Heart left ventricle (tissue), 16 donors: ENCODE measurements around the gene NEDD8. TPM values are rescaled to one million over a fixed set of nuclear protein-coding genes. Genes with fewer than 3 reads are reported as not detected.

Experiments
- ATAC-seq, 4 donors: fragments of 200-7000 bp; cut with Tn5 transposase; one replicate each; pipeline ENCODE4 v1.9.1; 2020 to 2022; ENCODE audit warnings: moderate library complexity in 4 of 4, mild to moderate bottlenecking in 3 of 4, moderate number of reproducible peaks in 1 of 4
- DNase-seq, 5 donors: peaks; one replicate each; pipeline ENCODE4 v3.0.0-alpha.2; 2020
- H3K27ac ChIP-seq, 12 donors: fragments of 200-600 bp; sonication (generic) in 4 of 12; one replicate each; pipeline versions ENCODE4 v1.5.0 to v1.8.0; 2016 to 2022; ENCODE audit warnings: mild to moderate bottlenecking in 2 of 12
- H3K27me3 ChIP-seq, 9 donors: fragments of 200-600 bp; sonication (generic) in 2 of 9; one replicate each; pipeline versions ENCODE4 v1.5.1 to v1.8.0; 2016 to 2022; ENCODE audit warnings: mild to moderate bottlenecking in 3 of 9
- H3K36me3 ChIP-seq, 9 donors: fragments of 200-600 bp; sonication (generic) in 2 of 9; one replicate each; pipeline versions ENCODE4 v1.5.0 to v1.8.0; 2018 to 2022; ENCODE audit warnings: mild to moderate bottlenecking in 2 of 9
- H3K4me1 ChIP-seq, 12 donors: fragments of 200-600 bp; sonication (generic) in 4 of 12; one replicate each; pipeline versions ENCODE4 v1.5.0 to v1.8.0; 2016 to 2022; ENCODE audit warnings: mild to moderate bottlenecking in 3 of 12
- H3K4me3 ChIP-seq, 12 donors: fragments of 200-600 bp; sonication (generic) in 4 of 12; one replicate each; pipeline versions ENCODE4 v1.5.0 to v1.8.0; 2017 to 2022; ENCODE audit warnings: mild to moderate bottlenecking in 9 of 12, moderate library complexity in 4 of 12
- H3K9me3 ChIP-seq, 12 donors: fragments of 200-600 bp; sonication (generic) in 4 of 12; one replicate each; pipeline versions ENCODE4 v1.5.0 to v1.8.0; 2016 to 2022; ENCODE audit warnings: mild to moderate bottlenecking in 1 of 12
- CTCF ChIP-seq, 12 donors: fragments of 200-600 bp; sonication (generic) in 4 of 12; IDR thresholded peaks; one replicate each; pipeline versions ENCODE4 v1.5.0 to v1.8.0; 2018 to 2022; ENCODE audit warnings: antibody characterized with exemption in 12 of 12, mild to moderate bottlenecking in 5 of 12
- POLR2A ChIP-seq, 2 donors: fragments of 450-650 bp; IDR thresholded peaks; one replicate each; pipeline ENCODE4 v1.6.1; 2017; ENCODE audit warnings: antibody characterized with exemption in 2 of 2, mild to moderate bottlenecking in 2 of 2, moderate library complexity in 2 of 2
- WGBS, 4 donors: extraction: QIAGEN DNeasy Blood & Tissue Kit in 2 of 4; methylation state at CpG; one replicate each; pipeline versions ENCODE4 v1.1.5 to v1.1.7; 2013 to 2018; 5-methylcytosine and 5-hydroxymethylcytosine counted together
- intact Hi-C, 10 donors: fragments of 100-400 bp; cut with DNase I; formaldehyde crosslinking; loops; one replicate each; pipeline versions ENCODE4 v1.11.1 to v1.14.2; 2022
- polyA plus RNA-seq, 2 donors: library from polyadenylated mRNA; stranded (reverse); fragments of 200-250 nt; gene quantifications; one replicate each; pipeline ENCODE4 v1.2.3, GENCODE V29; 2013
- total RNA-seq, 9 donors: library from RNA; depleted of rRNA in 2 of 9; stranded (reverse); fragments of >200 nt in 2 of 9; fragmentation: NEBNext Ultra II Directional in 3 of 9; extraction: Animal tissue kit (Norgen Biotek cat#: 25700) in 3 of 9; gene quantifications; one replicate each; pipeline versions ENCODE4 v1.1.0 to v1.2.4, GENCODE V29; 2016 to 2023
- donor health status: ischemic (EF 13 %, LVEDD 7.1; RV severe dilation, severe dysfunction).
- donor health status: healthy with polysubstance abuse.
- donor health status: DM: no; HTN: yes; CAD: no.
- donor health status: DM: no; HTN: no; CAD: no.
- donor health status: ischemic (EF 25% LVEDD 6.9; RV normal size, moderate dysfunction).
- donor health status: ischemic (EF 25% LVEDD 5.7; RV mildly dilated, moderate dysfunction).
- donor health status: healthy.
- donor health status: DM: yes; HTN: yes; CAD: no.
- donor health status: ischemic (EF 35%, LVEDD 5.7; RV mildly dilated, moderate dysfunction).
- donor health status: nonischemic (EF 11% LVEDD 7.7; RV severe dilation, severe dysfunction).
- donor health status: DM: yes; HTN: yes; CAD: no.
- donor health status: PGD.
- donor health status: ischemic (EF 29% LVEDD 5.4; RV normal size, mild dysfunction).
- donor health status: nonischemic (EF 23%, LVEDD 6.1; RV moderate dilation, normal function).

NEDD8 gene
- total and polyA plus RNA-seq, 11 donors: 174 to 287 (median 206) TPM

DNA sequence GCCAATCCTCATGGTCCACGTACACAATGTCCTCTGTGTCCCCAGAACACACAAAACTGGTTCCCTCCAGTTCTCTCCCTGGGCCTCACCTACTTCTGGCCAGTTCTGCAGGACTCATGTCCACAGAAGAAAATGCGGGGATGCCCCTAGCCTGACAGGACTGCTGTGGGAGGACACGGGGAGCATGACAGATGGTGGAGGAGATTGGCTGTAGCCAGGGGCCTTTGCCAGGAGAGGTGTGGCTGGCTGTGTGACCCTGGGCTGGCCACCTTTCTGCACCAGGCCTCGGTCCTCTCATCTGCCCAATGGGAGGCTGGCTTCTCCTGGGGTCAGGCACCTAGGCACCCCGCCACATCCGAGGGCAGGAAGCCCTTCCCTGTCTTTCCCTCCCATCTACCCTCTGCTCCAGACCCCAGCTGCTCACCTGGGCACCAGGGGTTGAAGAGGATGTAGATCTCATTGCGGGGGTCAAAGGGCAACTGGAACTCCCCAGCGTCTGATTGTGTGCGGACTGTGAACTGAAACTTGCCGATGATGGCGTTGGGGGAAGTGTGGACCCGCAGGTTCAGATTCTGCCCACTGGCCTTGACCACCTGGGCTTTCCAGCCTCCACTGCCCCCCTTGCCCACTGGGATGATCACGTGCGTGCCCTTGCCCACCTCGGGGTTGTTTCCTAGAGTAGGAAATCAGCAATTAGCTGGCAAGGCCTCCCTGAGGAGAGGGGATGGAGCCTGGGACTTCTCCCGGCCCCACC is 28.0 kb upstream of the NEDD8 start:
- intact Hi-C loops: no loop called here

GRCh38 chr14:24259282-24260025 is 27.3 kb upstream of the NEDD8 start:
- Histone ChIP-seq H3K4me1 (no peaks in the 10 kb centered on the region), H3K36me3 (no peaks in the 10 kb centered on the region), H3K9me3 (no peaks in the 10 kb centered on the region), H3K27ac (no peak overlapping the region), H3K27me3 (no peaks in the 10 kb centered on the region), H3K4me3 (no peak overlapping the region)
- WGBS, 4 donors: 74 to 81% (median 78%) methylated on average over 14 to 16 of the region's 16 CpGs
- intact Hi-C loops: no loop called here
- DNase-seq: peak in 1 of 5 donors; percentile 25
- ATAC-seq: peak in 1 of 4 donors; percentile 11
- TF ChIP-seq CTCF (IDR thresholded peaks at IDR 0.05): no peak
- no peak for TF ChIP-seq POLR2A (IDR thresholded peaks at IDR 0.05)

More for the DNA sequence above, 28.0 kb upstream of the NEDD8 start:
- Histone ChIP-seq H3K9me3 (no peaks in the 10 kb centered on the region), H3K27ac (no peak overlapping the region), H3K4me1 (no peaks in the 10 kb centered on the region), H3K36me3 (peaks cover 0 to 4% (median 0%) of the 10 kb centered on the region in 9 donors), H3K27me3 (no peaks in the 10 kb centered on the region), H3K4me3 (no peak overlapping the region)
- WGBS, 4 donors: 85 to 90% (median 89%) methylated on average over 16 of the region's 16 CpGs
- DNase-seq: no peak
- peak in 1 of 4 donors; percentile 4 for ATAC-seq
- TF ChIP-seq CTCF (IDR thresholded peaks at IDR 0.05) (no peak), POLR2A (IDR thresholded peaks at IDR 0.05) (no peak)

- no peak overlapping the region for H3K27ac ChIP-seq
- WGBS, 4 donors: 90 to 93% (median 92%) methylated on average over 18 of the region's 18 CpGs
- H3K27me3 ChIP-seq: no peaks in the 10 kb centered on the region
- H3K4me3 ChIP-seq: no peak overlapping the region
- ATAC-seq: no peak
- no peaks in the 10 kb centered on the region for H3K9me3 ChIP-seq
- no peaks in the 10 kb centered on the region for H3K4me1 ChIP-seq
- no peak for DNase-seq
- intact Hi-C loops: no loop called here
- H3K36me3 ChIP-seq: peaks cover 0 to 1% (median 0%) of the 10 kb centered on the region in 9 donors
- TF ChIP-seq POLR2A (IDR thresholded peaks at IDR 0.05) (no peak), CTCF (IDR thresholded peaks at IDR 0.05) (no peak)
Observed at GRCh38 chr14:24258548-24259265, 26.5 kb upstream of the NEDD8 start.

GRCh38 chr14:24258119-24258518 is 26.0 kb upstream of the NEDD8 start:
- DNase-seq (no peak), ATAC-seq (no peak)
- H3K36me3 ChIP-seq: peaks cover 0 to 4% (median 0%) of the 10 kb centered on the region in 9 donors
- no peak overlapping the region for H3K27ac ChIP-seq
- intact Hi-C loops: no loop called here
- no peaks in the 10 kb centered on the region for H3K9me3 ChIP-seq
- no peaks in the 10 kb centered on the region for H3K27me3 ChIP-seq
- no peak overlapping the region for H3K4me3 ChIP-seq
- 77 to 83% (median 79%) methylated on average over 9 of the region's 9 CpGs for WGBS, 4 donors
- no peak for TF ChIP-seq POLR2A (IDR thresholded peaks at IDR 0.05)
- TF ChIP-seq CTCF (IDR thresholded peaks at IDR 0.05): no peak
- no peaks in the 10 kb centered on the region for H3K4me1 ChIP-seq
